MCF 10A (cell line): Measurements from ENCODE around the gene BRSK1. TPM values are rescaled to one million over a fixed set of nuclear protein-coding genes. Genes with fewer than 3 reads are reported as not detected.
A peak's percentile ranks its signal among the peaks of the same experiment; 100 is the strongest.

Experiments
- BruUV-seq: library from RNA; stranded (reverse); fragments of 400-500 nt; replicated peaks from 2 replicates; lab custom pipeline; 2021; lab: Mats Ljungman, UMichigan
- CTCF ChIA-PET: fragments of 300-600 bp; sonication (Branson Sonifier 250); formaldehyde crosslinking; extraction: SDS; loops from one replicate; lab custom pipeline; 2021; ENCODE audit warnings: antibody characterized with exemption, inconsistent platforms; lab: Yijun Ruan, JAX
- POLR2A ChIA-PET: fragments of 300-600, 350-650 bp; sonication (Branson Sonifier 250); formaldehyde crosslinking; extraction: SDS; loops from one replicate; lab custom pipeline; 2020; ENCODE audit warnings: antibody characterized with exemption, inconsistent platforms; lab: Yijun Ruan, JAX
- DNase-seq: peaks from one replicate; pipeline ENCODE4 v3.0.0-alpha.2; 2018; ENCODE audit not compliant: unreplicated experiment
- H3K27ac Mint-ChIP-seq: one replicate; pipeline ENCODE4 v1.8.0; 2022; ENCODE audit warnings: mild to moderate bottlenecking, low read depth, mixed read lengths; ENCODE audit not compliant: unreplicated experiment
- H3K27me3 Mint-ChIP-seq: one replicate; pipeline ENCODE4 v1.8.0; 2022; ENCODE audit warnings: mixed read lengths; ENCODE audit not compliant: insufficient read depth, unreplicated experiment
- H3K36me3 Mint-ChIP-seq: one replicate; pipeline ENCODE4 v1.8.0; 2022; ENCODE audit warnings: mild to moderate bottlenecking, moderate library complexity, mixed read lengths; ENCODE audit not compliant: insufficient read depth, unreplicated experiment
- H3K4me1 Mint-ChIP-seq: one replicate; pipeline ENCODE4 v1.8.0; 2022; ENCODE audit warnings: mixed read lengths; ENCODE audit not compliant: insufficient read depth, unreplicated experiment
- H3K4me3 Mint-ChIP-seq: one replicate; pipeline ENCODE4 v1.8.0; 2022; ENCODE audit warnings: mild to moderate bottlenecking, moderate library complexity, mixed read lengths; ENCODE audit not compliant: unreplicated experiment
- H3K9me3 Mint-ChIP-seq: one replicate; pipeline ENCODE4 v1.8.0; 2022; ENCODE audit warnings: mixed read lengths; ENCODE audit not compliant: unreplicated experiment
- CTCF ChIP-seq: fragments of 200-600 bp; IDR thresholded peaks from one replicate; pipeline ENCODE4 v1.8.0; 2022; ENCODE audit warnings: antibody characterized with exemption, mild to moderate bottlenecking; ENCODE audit not compliant: unreplicated experiment
- intact Hi-C: fragments of 100-400 bp; cut with micrococcal nuclease; formaldehyde crosslinking; loops from 2 replicates; pipeline ENCODE4 v1.14.1; 2022
- total RNA-seq: library from RNA; stranded (reverse); gene quantifications from 2 replicates; pipeline ENCODE4 v1.2.3, GENCODE V29; 2022

Gene BRSK1
- total RNA-seq, 1 experiment from 2014 or later, result 5.1 TPM

GRCh38 chr19:55354698-55355212 is 71.0 kb downstream of the BRSK1 start, which contains the start of gene COX6B2:
TSS of gene COX6B2 (minus strand) at chr19:55354719. CDS start at chr19:55354521, 198 bp downstream.
- peaks cover 13% of the 10 kb centered on the region for H3K27me3 Mint-ChIP-seq
- no peaks in the 10 kb centered on the region for H3K36me3 Mint-ChIP-seq
- no peak within 1 kb of the TSS for H3K27ac Mint-ChIP-seq
- no TSS peak for BruUV-seq
- CTCF ChIA-PET, result interaction anchor here (0.8 kb wide), 1 partner anchor 53 kb away, joined by 3 read pairs; no protein-coding TSS in a partner anchor
- no peaks in the 10 kb centered on the region for H3K9me3 Mint-ChIP-seq
- H3K4me3 Mint-ChIP-seq, result peak within 1 kb of the TSS; percentile 70
- intact Hi-C loops, result no loop called here
- DNase-seq, result no peak
- POLR2A ChIA-PET, result interaction anchor here (0.9 to 3.4 kb wide), 3 partner anchors 9 to 16 kb away, joined by 4 to 14 read pairs (median 4); partner anchors contain the start of gene KMT5C
- TF ChIP-seq CTCF, result no peak
- H3K4me1 Mint-ChIP-seq, result peaks cover 19% of the 10 kb centered on the region

- no peak overlapping the region for H3K4me3 Mint-ChIP-seq
- no peak overlapping the region for H3K27ac Mint-ChIP-seq
These were observed 71.5 kb downstream of the BRSK1 start for GRCh38 chr19:55355213-55355821.

GRCh38 chr19:55358493-55358892 is 74.7 kb downstream of the BRSK1 start:
- H3K9me3 Mint-ChIP-seq, result no peaks in the 10 kb centered on the region
- intact Hi-C loops, result no loop called here
- no peak for DNase-seq
- peaks cover 13% of the 10 kb centered on the region for H3K27me3 Mint-ChIP-seq
- ChIA-PET POLR2A (interaction anchor here (1.0 to 1.6 kb wide), 2 partner anchors 14 to 99 kb away, joined by 3 read pairs; partner anchors contain the start of gene PPP6R1), CTCF (no interaction called here)
- H3K27ac Mint-ChIP-seq, result no peak overlapping the region
- BruUV-seq, result no TSS peak
- no peak overlapping the region for H3K4me3 Mint-ChIP-seq
- no peaks in the 10 kb centered on the region for H3K36me3 Mint-ChIP-seq
- TF ChIP-seq CTCF, result no peak
- H3K4me1 Mint-ChIP-seq, result no peaks in the 10 kb centered on the region

More at GRCh38 chr19:55355213-55355821, 71.5 kb downstream of the BRSK1 start:
- no peak for TF ChIP-seq CTCF
- ChIA-PET POLR2A (interaction anchor here (0.5 to 3.4 kb wide), 6 partner anchors 10 to 176 kb away, joined by 3 to 14 read pairs (median 4); partner anchors contain the start of genes ISOC2, KMT5C and TMEM190), CTCF (interaction anchor here (0.8 to 1.1 kb wide), 2 partner anchors 29 to 54 kb away, joined by 3 read pairs; partner anchors contain the start of gene TMEM238)
- no peaks in the 10 kb centered on the region for H3K36me3 Mint-ChIP-seq
- H3K27me3 Mint-ChIP-seq, result peaks cover 13% of the 10 kb centered on the region
- BruUV-seq, result no TSS peak
- DNase-seq, result peak; percentile 66
- intact Hi-C loops, result no loop called here
- peaks cover 19% of the 10 kb centered on the region for H3K4me1 Mint-ChIP-seq
- H3K9me3 Mint-ChIP-seq, result no peaks in the 10 kb centered on the region
